GM12878 (cell line): ENCODE results near the gene RSPH10B2. TPM values are rescaled to one million over a fixed set of nuclear protein-coding genes. Genes with fewer than 3 reads are reported as not detected.
"Not testable (repeated sequence)": the region's sequence is repeated elsewhere in the genome, so short reads cannot be mapped to it uniquely, and the experiment has no call there.

Experiments used
- ATAC-seq: fragments of 200-7000 bp; cut with Tn5 transposase; 3 replicates; pipeline ENCODE4 v1.9.1; 2020; ENCODE audit warnings: mild to moderate bottlenecking, moderate library complexity
- BruUV-seq: library from RNA; stranded (reverse); fragments of 400-500 nt; replicated peaks from 2 replicates; lab custom pipeline; 2021; lab: Mats Ljungman, UMichigan
- CTCF ChIA-PET: fragments of 300-600 bp; sonication (Branson Sonifier 250); formaldehyde crosslinking; extraction: SDS; loops from one replicate; lab custom pipeline; 2021; ENCODE audit warnings: inconsistent platforms; lab: Yijun Ruan, JAX
- POLR2A ChIA-PET: fragments of 350-600 bp; formaldehyde crosslinking; extraction: SDS; loops from one replicate; lab custom pipeline; 2021; ENCODE audit warnings: inconsistent platforms; lab: Charles Lee
- RAD21 ChIA-PET: fragments of 300-600 bp; sonication (Branson Sonifier 250); formaldehyde crosslinking; loops from one replicate; lab custom pipeline; 2023; ENCODE audit warnings: antibody characterized with exemption; ENCODE audit not compliant: unreplicated experiment; lab: Charles Lee
- SMC1A ChIA-PET: fragments of 300-600 bp; sonication (Branson Sonifier 250); formaldehyde crosslinking; loops from one replicate; lab custom pipeline; 2023; ENCODE audit not compliant: unreplicated experiment, uncharacterized antibody; lab: Charles Lee
- DNase-seq: peaks from one replicate; pipeline ENCODE4 v3.0.0-alpha.2; 2011; ENCODE audit warnings: low read depth, low spot score
- FAIRE-seq: peaks from 3 replicates; lab custom pipeline; 2011; peaks lifted over from hg19 to GRCh38; lab: Jason Lieb, UNC
- H2AFZ ChIP-seq: 2 replicates; pipeline ENCODE4 v1.6.0; 2011; ENCODE audit warnings: low read depth, low read length, control low read depth; ENCODE audit not compliant: control insufficient read depth
- H3K27ac ChIP-seq: 2 replicates; pipeline ENCODE4 v1.5.1; 2011; ENCODE audit warnings: control low read depth; ENCODE audit not compliant: control insufficient read depth, insufficient read depth
- H3K27me3 ChIP-seq, 2 experiments: replicated peaks in 1 of 2; 2 replicates each; pipeline versions ENCODE4 v1.6.0 to v1.6.1; 2011; ENCODE audit warnings: low read length in 1 of 2; ENCODE audit not compliant: control insufficient read depth in 2 of 2, insufficient read depth in 2 of 2
- H3K36me3 ChIP-seq, 2 experiments: 2 replicates each; pipeline ENCODE4 v1.5.1; 2011; ENCODE audit warnings: low read length in 1 of 2; ENCODE audit not compliant: control insufficient read depth in 2 of 2, insufficient read depth in 2 of 2
- H3K4me1 ChIP-seq: 2 replicates; pipeline ENCODE4 v1.6.1; 2011; ENCODE audit warnings: mild to moderate bottlenecking, low read length, moderate library complexity, mixed read lengths; ENCODE audit not compliant: control insufficient read depth, insufficient read depth
- H3K4me2 ChIP-seq: 2 replicates; pipeline ENCODE4 v1.6.0; 2011; ENCODE audit warnings: control low read depth; ENCODE audit not compliant: control insufficient read depth, insufficient read depth
- H3K4me3 ChIP-seq: fragments of 200-600 bp; sonication (generic); 2 replicates; pipeline ENCODE4 v1.5.1; 2016
- H3K79me2 ChIP-seq: 2 replicates; pipeline ENCODE4 v1.6.0; 2011; ENCODE audit warnings: low read length; ENCODE audit not compliant: control insufficient read depth, insufficient read depth
- H3K9ac ChIP-seq: 2 replicates; pipeline ENCODE4 v1.8.0; 2011; ENCODE audit warnings: low read length, control low read depth, mixed read lengths; ENCODE audit not compliant: control insufficient read depth, insufficient read depth
- H3K9me3 ChIP-seq: replicated peaks from 3 replicates; pipeline ENCODE4 v1.5.1; 2011; ENCODE audit warnings: mild to moderate bottlenecking, low read length; ENCODE audit not compliant: control insufficient read depth, insufficient read depth
- H4K20me1 ChIP-seq: 2 replicates; pipeline ENCODE4 v1.6.0; 2011; ENCODE audit not compliant: control insufficient read depth, insufficient read depth
- WGBS: methylation state at CpG from one replicate; pipeline ENCODE4 v1.1.6; 2016; ENCODE audit warnings: low lambda C conversion rate; ENCODE audit not compliant: insufficient replicate concordance, insufficient coverage; ENCODE audit errors: missing lambda C conversion rate; 5-methylcytosine and 5-hydroxymethylcytosine counted together
- in situ Hi-C: fragments of 300-500 bp; cut with MboI; formaldehyde crosslinking; loops from 9 replicates; pipeline ENCODE4 v1.14.3; 2018; ENCODE audit warnings: mixed read lengths
- intact Hi-C: fragments of 100-400 bp; cut with micrococcal nuclease; formaldehyde crosslinking; loops from one replicate; pipeline ENCODE4 v1.14.2; 2022; ENCODE audit not compliant: unreplicated experiment
- polyA plus RNA-seq, 11 experiments: library from polyadenylated mRNA; depleted of rRNA in 4 of 11; unstranded in 6 of 11; stranded (reverse) in 5 of 11; fragments of >200 nt; fragmentation: Nextera tagmentation in 4 of 11; fragmentation: Illumina TruSeq in 1 of 11; extraction: Ambion mirVana in 4 of 11; extraction: Trizol in 1 of 11; gene quantifications; 1 replicate in 1 of 11; 2 replicates in 10 of 11; pipeline versions ENCODE4 v1.2.1 to v1.2.3, GENCODE V29; 2011 to 2016; ENCODE audit warnings: inconsistent platforms in 2 of 11, missing spikeins in 2 of 11, low read depth in 1 of 11
- total RNA-seq, 4 experiments: library from RNA; depleted of rRNA in 3 of 4; stranded (reverse); fragments of >200 nt in 3 of 4; fragmentation: Illumina TruSeq in 1 of 4; extraction: Trizol in 1 of 4; gene quantifications; 2 replicates each; pipeline versions ENCODE4 v1.2.1 to v1.2.3, GENCODE V29; 2013 to 2021

Gene RSPH10B2
- total and polyA plus RNA-seq, 10 of the 15 experiments (the other 5 are each of a cell fraction or from before 2014, with no cell fraction given) = 0.04 to 0.34 (median 0.18) TPM; not detected in 3

GRCh38 chr7:6797218-6797617 lies 43.3 kb downstream of the RSPH10B2 start:
- H3K4me1 ChIP-seq, BruUV-seq, H3K4me2 ChIP-seq, H3K79me2 ChIP-seq, H3K4me3 ChIP-seq, H3K27ac ChIP-seq, SMC1A ChIA-PET, FAIRE-seq, H3K27me3 ChIP-seq, H3K36me3 ChIP-seq, CTCF ChIA-PET, H3K9me3 ChIP-seq, H4K20me1 ChIP-seq, H2AFZ ChIP-seq, intact Hi-C loops, H3K9ac ChIP-seq, DNase-seq, ATAC-seq, in situ Hi-C loops, POLR2A ChIA-PET, RAD21 ChIA-PET: not testable (repeated sequence)
- 84% methylated on average over 5 of the region's 5 CpGs for WGBS

- H3K36me3 ChIP-seq, H4K20me1 ChIP-seq, H3K4me2 ChIP-seq, H3K79me2 ChIP-seq, H3K9me3 ChIP-seq, H2AFZ ChIP-seq, H3K27ac ChIP-seq, H3K27me3 ChIP-seq, H3K4me3 ChIP-seq, H3K4me1 ChIP-seq, BruUV-seq, H3K9ac ChIP-seq, ATAC-seq, CTCF ChIA-PET, DNase-seq, in situ Hi-C loops, POLR2A ChIA-PET, intact Hi-C loops, FAIRE-seq, RAD21 ChIA-PET, SMC1A ChIA-PET: not testable (repeated sequence)
- no CpG with 5 or more reads among the region's 8 CpGs for WGBS
Observed at GRCh38 chr7:6798047-6798446, 44.1 kb downstream of the RSPH10B2 start.

GRCh38 chr7:6799887-6800286 lies 46.0 kb downstream of the RSPH10B2 start:
- H3K4me3 ChIP-seq, H3K27ac ChIP-seq, intact Hi-C loops, SMC1A ChIA-PET, POLR2A ChIA-PET, H3K79me2 ChIP-seq, H3K36me3 ChIP-seq, DNase-seq, in situ Hi-C loops, FAIRE-seq, ATAC-seq, H3K4me1 ChIP-seq, H3K27me3 ChIP-seq, RAD21 ChIA-PET, BruUV-seq, H4K20me1 ChIP-seq, H3K9ac ChIP-seq, CTCF ChIA-PET, H3K4me2 ChIP-seq, H2AFZ ChIP-seq, H3K9me3 ChIP-seq: not testable (repeated sequence)
- WGBS = no CpG with 5 or more reads among the region's 12 CpGs

- in situ Hi-C loops, intact Hi-C loops, H3K27ac ChIP-seq, H4K20me1 ChIP-seq, H3K79me2 ChIP-seq, BruUV-seq, H3K27me3 ChIP-seq, H3K9me3 ChIP-seq, CTCF ChIA-PET, H3K4me1 ChIP-seq, POLR2A ChIA-PET, RAD21 ChIA-PET, H3K36me3 ChIP-seq, FAIRE-seq, H3K4me2 ChIP-seq, SMC1A ChIA-PET, DNase-seq, ATAC-seq, H2AFZ ChIP-seq, H3K4me3 ChIP-seq, H3K9ac ChIP-seq: not testable (repeated sequence)
- no CpG with 5 or more reads among the region's 2 CpGs for WGBS
Observed at GRCh38 chr7:6800331-6800730, 46.4 kb downstream of the RSPH10B2 start.
